Smooth muscle cell of the brain vasculature (primary cell): ENCODE measurements around the gene NFKBIZ.
"Not testable (repeated sequence)": the region's sequence is repeated elsewhere in the genome, so short reads cannot be mapped to it uniquely, and the experiment has no call there.

Experiments
- DNase-seq: peaks from one replicate; pipeline ENCODE4 v3.0.0-alpha.2; 2012; ENCODE audit warnings: low read depth, low spot score

NFKBIZ gene

DNA sequence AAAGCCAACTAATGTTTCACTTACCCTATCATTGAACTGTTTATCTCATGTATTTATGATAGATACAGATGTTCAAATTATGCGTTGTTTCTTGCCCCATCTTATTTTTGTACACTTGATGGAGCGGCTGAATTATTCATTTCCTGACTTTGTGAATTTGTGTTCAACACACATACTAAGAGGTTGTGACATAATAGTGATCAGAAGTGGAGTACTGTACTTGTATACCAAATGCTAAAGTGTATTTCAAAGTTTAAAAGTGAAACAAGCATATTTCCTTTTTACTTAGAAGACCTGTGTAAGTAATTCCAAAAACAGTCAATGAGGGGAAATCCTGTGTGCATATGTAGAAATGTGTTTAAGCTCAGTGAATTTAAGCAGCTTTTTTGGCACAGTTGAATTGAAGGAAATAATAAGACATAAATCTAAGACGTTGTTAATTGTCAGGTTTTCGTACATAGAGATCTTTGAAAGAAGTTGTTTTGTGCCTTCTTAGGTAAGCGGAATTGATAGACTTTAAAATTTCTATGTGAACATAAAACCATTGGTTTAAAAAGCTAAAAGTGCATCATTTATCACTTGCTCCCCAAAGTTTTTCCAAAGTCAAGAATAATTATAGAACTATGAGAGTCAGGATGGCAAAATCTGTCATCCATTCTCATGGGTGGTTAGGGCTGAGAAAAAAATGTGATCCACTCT is 1.9 kb downstream of the NFKBIZ start:
- DNase-seq, result no peak

DNA sequence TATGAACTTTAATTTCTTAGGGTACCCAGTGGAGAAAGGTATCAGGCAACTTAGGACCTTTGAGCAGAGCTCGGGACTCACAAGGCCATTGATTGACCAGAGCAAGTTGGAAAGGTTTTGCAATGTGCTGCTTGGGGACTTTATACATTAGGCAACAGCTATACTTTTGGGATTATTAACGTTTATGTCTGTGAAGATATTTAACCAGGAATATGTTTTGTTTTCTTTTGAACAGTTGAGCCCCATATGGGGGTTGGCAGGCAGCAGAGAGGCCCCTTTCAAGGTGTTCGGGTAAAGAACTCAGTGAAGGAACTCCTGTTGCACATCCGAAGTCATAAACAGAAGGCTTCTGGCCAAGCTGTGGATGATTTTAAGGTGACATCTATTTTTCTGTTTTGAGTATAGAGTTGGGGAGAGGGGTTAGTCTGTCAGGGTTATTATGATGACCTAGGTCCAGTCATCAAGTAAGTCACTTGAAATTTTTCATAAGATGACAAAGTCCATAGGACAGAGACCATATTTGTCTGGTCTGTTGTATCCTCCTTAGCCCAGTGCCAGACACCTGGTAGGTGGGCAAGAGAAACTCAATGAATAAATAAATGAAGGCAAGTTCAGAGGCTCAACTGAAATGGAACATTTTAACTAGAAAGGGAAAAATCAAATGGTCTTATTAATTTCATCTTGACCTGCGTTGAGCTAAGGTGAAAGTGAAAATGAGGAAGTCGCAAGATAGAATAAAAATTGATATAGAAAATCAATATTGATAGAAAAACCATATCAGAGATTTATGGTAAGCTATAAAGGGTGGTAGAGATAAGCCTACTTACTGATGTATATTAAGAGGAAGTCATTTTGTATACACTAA is 2.8 kb downstream of the NFKBIZ start:
- DNase-seq, result no peak

DNA sequence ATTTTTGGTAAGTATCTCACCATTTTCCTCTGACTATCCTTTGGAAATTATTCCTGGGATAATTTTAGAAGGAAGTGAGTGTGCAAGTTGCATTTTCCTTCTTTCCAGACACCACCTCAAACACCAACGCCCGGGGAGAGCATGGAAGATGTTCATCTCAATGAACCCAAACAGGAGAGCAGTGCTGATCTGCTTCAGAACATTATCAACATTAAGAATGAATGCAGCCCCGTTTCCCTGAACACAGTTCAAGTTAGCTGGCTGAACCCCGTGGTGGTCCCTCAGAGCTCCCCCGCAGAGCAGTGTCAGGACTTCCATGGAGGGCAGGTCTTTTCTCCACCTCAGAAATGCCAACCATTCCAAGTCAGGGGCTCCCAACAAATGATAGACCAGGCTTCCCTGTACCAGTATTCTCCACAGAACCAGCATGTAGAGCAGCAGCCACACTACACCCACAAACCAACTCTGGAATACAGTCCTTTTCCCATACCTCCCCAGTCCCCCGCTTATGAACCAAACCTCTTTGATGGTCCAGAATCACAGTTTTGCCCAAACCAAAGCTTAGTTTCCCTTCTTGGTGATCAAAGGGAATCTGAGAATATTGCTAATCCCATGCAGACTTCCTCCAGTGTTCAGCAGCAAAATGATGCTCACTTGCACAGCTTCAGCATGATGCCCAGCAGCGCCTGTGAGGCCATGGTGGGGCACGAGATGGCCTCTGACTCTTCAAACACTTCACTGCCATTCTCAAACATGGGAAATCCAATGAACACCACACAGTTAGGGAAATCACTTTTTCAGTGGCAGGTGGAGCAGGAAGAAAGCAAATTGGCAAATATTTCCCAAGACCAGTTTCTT is 3.9 kb downstream of the NFKBIZ start:
- no peak for DNase-seq

DNA sequence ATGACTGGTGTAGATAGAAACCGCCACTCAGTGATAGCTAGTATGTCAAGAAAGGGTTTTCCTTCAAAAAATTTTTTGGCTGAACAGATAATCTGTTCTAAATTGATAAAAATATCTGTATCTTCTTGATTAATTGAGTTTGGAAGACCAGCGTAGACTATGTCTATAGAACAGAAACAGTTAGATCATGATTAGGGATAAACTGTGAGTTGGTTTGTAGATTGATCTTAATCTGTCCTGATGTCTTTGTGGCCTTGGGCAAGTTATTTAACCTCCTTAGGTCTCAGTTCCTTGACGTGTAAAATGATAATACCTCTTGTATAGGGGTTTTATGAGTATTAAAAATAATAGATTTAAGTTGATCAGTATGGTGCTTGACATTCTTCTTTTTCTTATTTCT is 4.7 kb downstream of the NFKBIZ start:
- DNase-seq, result no peak

DNA sequence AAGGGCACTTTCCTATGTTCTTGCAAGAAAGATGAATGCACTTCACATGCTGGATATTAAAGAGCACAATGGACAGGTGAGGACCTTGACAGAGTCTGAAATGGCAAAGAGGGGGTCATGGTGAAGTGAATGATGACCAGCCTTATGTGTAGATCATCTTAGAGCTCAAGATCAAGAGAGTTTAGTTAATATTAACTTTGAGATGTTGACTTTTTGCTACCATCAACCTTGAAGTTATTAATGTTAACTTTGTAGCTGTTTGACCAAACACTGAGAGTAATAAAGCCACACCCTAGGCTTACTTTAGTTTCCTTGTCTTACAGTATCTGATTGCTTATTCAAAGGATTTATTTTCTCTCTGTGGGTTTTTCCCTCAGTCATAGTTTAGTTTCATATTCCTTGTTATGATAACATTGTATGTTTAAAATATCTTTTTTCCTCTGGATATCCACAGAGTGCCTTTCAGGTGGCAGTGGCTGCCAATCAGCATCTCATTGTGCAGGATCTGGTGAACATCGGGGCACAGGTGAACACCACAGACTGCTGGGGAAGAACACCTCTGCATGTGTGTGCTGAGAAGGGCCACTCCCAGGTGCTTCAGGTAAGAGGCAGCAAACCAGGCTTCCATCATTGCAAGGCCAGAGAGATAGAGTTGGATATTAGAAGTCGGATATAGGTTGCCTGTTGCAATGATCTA is 5.4 kb downstream of the NFKBIZ start:
- DNase-seq, result no peak

DNA sequence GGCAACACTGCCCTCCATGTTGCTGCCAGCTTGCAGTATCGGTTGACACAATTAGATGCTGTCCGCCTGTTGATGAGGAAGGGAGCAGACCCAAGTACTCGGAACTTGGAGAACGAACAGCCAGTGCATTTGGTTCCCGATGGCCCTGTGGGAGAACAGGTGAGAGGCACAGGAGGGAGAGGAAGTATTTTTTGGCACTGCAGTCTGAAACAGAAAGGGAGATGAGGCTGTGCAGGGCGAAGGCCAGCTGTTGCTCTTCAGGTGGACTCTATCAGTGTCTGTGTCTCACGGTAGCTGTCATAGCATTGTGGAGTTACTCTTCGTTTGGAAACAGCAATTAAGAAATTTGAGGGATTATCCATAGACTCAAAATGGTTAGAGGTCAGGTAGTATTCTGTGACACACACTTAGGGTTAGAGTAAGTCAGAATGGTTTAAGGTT is 8.0 kb downstream of the NFKBIZ start:
- no peak for DNase-seq

DNA sequence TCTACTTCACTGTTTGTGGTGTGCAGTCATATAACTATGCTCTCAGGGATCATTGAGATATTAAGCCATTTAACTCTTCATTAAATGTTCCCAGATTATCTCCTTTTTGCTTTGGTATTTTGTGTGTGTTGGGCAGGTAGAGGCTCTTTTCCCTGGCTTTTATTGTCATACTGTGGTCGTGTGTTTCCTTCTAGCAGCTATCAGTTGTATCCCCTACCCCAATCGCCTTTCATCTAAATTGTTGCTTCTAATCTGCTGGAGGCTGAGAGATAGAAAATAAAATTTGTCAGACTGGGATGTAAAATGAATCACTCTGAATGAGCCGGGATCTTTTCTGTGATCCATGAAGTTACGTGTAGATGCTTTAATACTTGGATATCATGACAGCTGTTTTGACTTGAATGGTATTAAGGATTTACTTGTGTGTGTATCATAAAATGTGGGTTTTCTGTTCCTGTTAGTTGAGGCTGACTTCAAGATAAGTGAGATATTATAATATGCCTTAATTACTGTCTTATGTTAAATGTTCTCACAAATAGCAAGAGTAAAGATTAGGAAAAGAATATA is 9.2 kb downstream of the NFKBIZ start:
- DNase-seq, result no peak

DNA sequence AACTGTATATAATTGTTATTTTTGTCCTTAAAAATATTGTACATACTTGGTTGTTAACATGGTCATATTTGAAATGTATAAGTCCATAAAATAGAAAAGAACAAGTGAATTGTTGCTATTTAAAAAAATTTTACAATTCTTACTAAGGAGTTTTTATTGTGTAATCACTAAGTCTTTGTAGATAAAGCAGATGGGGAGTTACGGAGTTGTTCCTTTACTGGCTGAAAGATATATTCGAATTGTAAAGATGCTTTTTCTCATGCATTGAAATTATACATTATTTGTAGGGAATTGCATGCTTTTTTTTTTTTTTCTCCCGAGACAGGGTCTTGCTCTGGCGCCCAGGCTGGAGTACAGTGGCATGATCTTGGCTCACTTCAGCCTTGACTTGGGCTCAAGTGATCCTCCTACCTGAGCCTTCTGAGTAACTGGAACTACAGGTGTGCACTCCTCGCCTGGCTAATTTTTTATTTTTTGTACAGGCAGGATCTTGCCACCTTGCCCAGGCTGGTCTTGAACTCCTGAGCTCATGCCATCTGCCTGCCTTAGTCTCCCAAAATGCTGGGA is 10.7 kb downstream of the NFKBIZ start:
- DNase-seq, result no peak

DNA sequence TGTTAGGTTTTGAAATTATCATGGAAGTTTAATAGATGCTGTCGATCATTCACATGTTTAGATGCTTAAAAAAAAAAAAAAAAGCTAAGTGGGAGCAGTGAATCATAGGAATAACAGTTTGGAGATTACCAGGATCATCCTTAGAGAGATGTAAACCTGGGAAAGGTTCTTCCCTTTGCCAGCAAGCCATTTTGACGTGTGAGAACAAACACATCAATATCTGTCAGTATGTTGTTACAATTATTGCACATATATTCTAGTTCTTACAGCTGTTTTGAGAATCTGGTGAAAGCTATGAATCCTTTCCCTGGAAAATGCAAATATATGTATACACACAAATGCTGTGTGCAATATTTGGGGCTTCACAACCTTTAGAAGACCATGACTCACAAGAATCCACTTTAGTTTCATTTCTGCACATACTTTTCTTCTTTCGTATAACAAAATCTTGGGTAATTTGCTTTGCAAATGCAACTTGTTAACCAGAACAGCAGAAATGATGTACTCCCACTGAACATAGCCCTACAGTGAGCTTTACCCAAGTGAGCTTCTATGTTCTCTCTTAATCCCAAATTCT is 12.0 kb downstream of the NFKBIZ start:
- no peak for DNase-seq

DNA sequence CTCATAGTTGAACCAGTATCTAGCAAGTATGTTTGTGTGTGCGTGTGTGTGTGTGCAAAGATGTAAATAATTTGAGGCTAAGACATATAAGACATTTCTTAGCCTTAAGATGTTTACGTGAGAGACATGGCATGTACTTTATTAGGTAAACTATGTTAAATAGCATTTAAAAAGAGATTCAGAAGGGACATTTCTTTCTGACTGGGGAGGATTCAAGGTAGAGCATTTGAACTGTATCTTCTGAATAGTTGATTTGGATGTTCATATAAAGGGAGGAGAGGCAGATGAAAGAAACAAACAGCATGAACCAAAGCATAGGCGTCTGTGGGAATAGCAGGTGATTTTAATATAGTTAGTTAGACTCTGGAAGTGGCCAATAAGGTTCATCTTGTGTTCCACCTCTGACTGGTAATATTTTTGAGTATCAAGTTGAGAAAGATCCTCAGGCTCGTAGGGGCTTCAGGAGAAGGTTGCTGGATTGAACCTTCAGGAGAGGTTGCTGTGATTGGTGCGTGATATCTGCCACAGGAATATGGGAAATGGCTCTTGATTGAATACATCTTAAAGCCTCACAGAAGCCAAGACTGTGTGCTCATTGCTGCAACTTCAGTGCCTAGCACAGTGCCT is 12.6 kb downstream of the NFKBIZ start:
- no peak for DNase-seq

DNA sequence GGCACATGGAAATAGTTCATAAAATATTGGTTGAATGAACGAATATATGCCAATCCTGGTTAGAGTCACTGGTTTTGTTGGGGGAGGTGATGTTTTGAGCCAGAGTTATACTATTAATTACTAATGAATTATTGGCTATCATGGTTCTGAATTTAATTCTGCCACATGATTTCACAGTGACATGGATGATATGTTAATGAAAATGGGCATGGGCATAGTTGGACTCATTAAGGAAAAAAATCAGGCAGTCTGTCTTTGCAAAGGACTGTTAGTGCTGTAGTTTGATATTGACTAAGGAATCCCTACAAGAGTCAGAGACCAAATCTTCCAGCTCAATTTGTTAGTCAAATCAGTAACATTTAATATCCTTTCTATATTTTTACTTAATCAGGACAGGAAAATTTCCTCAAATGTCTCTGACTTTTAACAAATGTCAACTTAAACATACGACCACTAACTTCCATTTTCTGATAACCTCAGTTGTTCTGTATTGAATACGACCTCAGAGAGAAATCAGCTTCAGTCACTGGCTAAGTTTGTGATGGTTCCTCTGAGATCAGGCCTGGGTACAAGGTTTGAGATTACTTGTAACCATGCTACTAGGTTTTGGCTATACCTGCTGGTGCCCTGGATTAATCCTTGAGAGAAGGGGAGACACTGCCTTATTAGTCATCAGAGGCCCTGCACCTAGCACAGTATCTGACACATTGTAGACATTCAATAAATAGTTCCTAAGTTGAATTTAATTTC is 13.3 kb downstream of the NFKBIZ start:
- DNase-seq, result no peak

DNA sequence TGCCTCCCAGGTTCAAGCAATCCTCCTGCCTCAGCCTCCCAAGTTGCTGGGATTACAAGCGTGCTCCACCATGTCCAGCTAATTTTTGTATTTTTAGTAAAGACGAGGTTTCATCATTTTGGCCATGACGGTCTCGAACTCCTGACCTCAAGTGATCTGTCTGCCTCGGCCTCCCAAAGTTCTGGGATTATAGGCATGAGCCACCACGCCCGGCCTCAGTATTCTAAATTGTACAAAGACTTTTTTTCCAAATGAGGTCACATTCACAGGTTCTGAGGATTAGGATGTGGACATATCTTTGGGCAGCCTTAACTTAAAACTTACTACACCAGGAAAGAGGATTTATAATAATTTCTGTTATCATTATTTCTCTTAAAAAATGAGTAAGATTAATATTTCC is 15.6 kb downstream of the NFKBIZ start:
- DNase-seq, result not testable (repeated sequence)

DNA sequence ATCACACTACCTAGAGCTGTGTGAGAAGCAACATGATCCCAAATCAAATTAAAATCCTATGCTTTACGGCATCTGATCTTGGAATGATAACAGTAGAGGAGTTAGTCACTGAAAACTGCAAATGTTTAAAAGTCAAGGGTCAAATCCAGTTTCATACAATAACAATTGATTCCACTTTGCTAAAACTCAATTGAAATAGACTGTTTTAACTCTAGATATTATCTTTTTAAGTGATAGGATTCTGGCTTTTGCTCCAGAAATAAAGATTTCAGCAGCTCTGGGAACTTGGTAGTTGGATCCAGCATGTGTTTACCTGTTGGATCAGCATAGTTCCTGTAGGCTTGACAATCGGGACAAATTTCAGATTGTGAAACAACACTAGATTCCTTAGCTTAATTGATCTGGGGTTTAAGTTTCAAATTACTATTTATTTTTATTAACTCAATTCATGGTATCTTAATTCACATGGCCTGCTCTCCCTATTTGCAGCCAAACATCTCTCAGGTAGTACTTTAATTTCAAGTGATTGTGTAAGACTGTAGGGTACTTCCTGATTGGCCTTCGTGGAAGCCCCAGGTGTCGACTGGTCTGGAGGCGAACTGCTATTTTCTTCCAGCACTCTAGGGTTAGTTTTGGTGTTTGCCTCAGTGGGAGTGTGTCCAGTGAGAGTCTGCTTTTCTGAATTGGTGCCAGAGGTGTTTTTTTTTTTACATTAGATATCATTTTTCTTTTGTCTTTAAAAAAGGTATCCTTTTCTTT is 16.6 kb downstream of the NFKBIZ start:
- no peak for DNase-seq

DNA sequence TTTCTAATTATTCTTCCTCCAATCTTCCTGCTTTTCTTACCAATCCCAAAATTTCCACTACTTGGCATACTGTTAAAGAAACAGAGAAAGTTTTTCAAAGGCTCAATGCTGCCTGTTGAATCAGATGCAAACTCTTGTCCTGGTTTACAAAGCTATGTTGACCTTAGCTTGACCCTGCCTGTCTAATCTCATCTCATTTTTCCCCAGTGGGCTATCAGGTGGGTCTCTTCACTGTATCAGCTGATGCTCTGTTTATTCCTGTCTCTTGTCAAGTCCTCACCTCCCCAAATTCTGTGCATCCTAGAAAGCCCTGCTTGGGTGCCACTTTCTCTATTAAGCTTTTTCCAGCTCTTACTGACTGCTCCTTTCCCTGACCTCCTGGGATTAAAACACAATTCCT is 18.2 kb downstream of the NFKBIZ start:
- no peak for DNase-seq

DNA sequence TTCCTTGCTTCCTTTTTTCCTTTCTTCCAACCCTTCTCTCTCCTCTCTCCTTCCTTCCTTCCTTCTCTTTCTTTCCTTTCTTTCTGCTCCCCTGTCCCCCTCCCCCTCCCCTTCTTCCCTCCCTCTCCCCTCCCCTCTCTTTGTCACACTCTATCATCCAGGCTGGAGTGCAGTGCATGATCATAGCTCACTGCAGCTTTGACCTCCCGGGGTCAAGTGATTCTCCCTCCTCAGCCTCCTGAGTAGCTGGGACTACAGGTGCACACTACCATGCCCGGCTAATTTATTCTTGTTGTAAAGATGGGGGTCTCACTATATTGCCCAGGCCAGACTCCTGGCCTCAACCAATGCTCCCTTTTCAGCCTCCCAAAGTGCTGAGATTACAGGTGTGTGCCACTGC is 18.7 kb downstream of the NFKBIZ start:
- DNase-seq, result no peak

DNA sequence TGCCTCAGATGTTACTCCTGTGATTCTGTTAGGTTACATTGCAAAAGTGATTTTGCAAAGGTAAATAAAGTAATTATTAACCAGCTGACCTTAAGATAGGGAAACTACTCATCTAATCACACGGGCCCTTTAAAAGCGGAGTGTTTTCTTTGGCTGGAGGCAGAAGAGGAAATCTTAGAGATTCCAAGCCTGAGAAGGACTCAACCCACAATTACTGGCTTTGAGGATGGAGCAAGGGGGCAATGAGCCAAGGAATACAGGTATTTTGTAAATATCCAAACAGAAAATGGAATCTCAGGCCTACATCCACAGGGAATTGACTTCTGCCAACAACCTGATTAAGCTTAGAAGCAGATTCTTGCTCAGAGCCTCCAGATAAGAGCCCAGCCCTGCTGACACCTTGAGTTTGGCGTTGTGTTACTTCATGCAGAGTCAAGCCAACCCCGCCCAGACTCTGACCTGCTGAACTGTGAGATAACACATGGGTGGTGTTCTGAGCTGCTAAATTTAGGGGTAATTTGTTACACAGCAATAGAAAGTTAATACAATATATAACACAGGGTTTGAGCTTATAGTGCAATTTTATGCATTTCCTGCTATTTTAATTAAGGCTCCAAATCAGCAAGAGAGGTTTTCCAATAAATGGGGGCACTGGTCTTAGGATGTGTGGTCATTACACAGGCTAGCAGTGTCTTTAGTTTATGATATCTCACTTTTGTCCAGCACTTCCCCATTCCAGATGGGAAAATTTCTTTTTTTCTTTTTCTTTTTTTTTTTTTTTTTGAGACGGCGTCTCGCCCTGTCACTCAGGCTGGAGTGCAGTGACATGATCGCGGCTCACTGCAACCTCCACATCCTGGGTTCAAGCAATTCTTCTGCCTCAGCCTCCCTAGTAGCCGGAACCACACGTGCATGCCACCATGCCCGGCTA is 19.5 kb downstream of the NFKBIZ start:
- DNase-seq, result no peak

DNA sequence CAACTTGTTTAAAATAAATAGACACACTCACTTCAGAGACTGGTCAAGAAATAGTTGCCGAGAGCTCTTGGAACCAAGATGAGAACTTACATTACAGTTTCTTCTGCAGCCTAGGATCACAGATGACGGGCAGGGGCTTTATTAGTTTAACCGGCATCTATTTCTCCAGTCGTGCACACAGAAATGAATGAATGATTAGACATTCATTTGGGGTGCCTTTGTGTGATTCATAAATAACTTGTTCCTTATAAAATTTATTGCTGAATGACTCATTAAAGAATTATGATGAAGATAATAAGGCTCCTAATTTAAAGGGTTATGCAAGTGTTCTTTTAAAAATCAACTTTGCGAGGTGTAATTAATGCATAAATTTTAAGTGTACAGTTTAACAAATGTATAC is 20.8 kb downstream of the NFKBIZ start:
- DNase-seq, result no peak
